Hematopoietic multipotent progenitor cell treated with erythropoietin and hydrocortisone succinate and interleukin-3 and kit ligand, for 6 days (in vitro differentiated cells): Measurements from ENCODE around the gene SYPL2.
A peak's percentile ranks its signal among the peaks of the same experiment; 100 is the strongest.

ENCODE experiments used
- DNase-seq: peaks from one replicate; pipeline ENCODE4 v3.0.0-alpha.2; 2015

Gene SYPL2

DNA sequence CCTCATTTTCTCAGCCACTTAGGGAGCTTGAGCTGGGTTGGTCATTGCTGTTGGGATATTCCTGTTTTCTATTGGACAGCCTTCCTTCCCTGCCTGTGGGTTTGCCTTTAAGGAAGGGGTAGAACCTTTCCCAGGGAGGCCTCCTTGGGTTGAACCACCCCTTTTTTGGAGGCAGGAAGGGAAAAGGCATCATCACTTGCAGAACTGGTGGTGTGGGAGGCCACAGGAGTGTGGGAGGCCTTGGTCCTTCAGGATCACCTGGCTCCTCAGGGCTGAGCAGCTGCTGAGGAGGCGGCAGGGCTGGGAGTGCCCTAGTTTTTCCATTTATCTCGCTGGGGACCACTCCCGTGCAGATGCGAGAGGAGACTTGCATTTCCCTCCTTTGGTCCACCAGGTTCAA is 26.9 kb downstream of the SYPL2 start:
- DNase-seq = no peak

GRCh38 chr1:109493805-109494539 is 27.6 kb downstream of the SYPL2 start, which contains the start of gene CYB561D1:
TSS of gene CYB561D1 (plus strand) at chr1:109494094. CDS start at chr1:109494140, 46 bp downstream.
- DNase-seq = peak; percentile 88

DNA sequence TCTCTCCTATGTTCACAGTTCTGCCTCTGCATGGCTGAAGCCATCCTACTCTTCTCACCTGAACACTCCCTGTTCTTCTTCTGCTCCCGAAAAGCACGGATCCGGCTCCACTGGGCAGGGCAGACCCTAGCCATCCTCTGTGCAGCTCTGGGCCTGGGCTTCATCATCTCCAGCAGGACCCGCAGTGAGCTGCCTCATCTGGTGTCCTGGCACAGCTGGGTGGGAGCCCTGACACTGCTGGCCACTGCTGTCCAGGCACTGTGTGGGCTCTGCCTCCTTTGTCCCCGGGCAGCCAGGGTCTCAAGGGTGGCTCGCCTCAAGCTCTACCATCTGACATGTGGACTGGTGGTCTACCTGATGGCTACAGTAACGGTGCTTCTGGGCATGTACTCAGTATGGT is 29.4 kb downstream of the SYPL2 start:
- DNase-seq = no peak

- no peak for DNase-seq
Measured at GRCh38 chr1:109497449-109498160, 31.3 kb downstream of the SYPL2 start.

- DNase-seq = peak; percentile 34
Measured at GRCh38 chr1:109498161-109498801, 31.9 kb downstream of the SYPL2 start.

GRCh38 chr1:109499081-109499480 is 32.7 kb downstream of the SYPL2 start:
- DNase-seq = no peak

DNA sequence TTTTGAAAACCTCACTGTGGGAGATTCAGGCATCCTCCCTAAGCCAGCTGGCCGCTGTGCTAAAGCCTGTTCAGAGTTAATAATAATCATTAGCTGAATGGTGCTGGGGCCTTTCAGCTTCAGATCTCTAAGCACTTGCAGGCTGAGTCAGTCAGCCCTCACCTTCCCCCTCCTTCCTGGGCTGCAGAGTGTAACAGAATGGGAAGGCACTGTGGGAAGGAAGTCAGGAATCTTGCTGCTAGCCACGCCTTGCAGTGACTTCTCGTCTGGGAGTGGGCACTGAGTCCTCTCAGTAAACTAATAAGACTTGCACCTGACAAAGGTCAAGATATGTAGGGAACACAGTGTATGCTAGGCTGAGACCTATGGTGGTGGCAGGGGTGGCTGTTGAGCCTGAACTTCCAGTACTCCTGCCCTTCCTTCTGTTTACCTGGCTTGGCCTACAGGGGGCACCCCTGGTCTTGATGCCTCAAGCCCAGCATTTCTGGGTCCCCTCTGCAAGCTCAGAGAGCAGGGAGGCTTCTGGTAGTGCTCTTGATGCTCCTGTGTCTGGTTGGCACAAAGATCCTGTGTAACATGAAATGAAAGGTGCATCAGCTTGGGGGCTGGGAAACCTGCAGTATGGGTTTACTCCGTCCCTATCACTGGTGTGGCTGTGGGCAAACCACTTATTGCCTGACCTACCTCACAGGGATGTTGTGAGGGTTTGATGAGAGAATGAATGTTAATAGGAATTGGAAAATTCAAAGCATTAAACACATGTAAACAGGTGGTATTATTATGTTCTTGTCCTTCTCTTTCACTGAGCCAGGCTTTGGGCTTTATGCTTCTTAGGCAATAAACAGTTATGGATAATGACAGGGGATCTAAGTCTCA is 33.6 kb downstream of the SYPL2 start:
- DNase-seq = peak; percentile 79

DNA sequence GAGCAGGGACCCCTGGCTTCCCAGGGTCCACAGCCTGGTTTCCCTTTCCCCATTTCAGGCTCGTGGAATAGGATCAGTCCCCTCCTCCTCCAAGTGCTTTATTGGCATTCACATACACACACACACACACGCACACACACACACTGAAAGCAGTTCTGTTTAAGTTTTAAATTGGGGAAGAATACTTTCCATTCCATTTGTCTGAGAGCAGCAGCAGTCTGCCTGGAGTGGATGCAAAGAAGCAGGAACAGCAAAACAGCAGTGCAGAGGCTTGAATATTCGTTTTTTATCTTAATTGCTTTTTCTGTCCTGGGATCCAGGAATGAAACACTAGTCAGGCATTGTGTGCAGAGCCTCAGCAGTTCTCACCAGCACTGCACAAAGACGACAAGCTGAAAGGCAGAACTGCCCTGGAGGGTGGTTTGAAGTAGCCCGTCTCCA is 34.6 kb downstream of the SYPL2 start:
- DNase-seq = no peak

DNA sequence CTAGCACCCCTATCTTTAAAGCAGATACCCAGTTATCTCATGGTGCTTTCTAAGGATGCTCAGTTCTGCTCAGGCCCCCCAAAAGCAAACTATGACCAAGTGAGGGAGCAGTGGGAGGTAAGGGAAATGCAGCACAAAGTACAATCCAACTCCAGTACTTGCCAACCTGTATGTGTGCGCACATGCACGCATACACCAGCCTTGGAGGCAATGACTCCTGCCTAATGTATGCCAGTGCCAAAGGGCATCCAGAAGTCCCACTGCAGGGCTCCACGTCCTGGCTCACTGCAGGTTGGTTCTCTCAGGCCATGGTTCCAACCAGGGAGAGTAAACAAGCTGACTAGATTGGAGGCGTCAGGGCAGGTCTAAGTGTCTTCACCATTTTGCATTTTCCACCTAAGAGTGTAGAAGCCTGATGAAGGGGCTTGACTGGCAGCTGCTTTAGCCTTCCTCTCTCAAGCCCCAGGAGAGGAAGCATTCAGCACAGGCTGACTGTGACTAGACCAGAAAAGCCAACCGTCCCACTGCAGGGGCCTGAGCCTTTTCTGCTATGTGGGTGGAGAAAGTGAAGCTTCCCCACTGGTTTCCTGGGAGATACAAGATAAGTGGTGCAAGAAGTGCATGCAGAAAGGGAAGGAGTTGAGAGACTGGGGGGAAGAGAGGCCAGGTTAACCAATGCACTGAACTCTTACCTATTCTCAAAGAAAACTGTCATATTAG is 35.5 kb downstream of the SYPL2 start:
- peak; percentile 55 for DNase-seq

- peak; percentile 51 for DNase-seq
Measured at GRCh38 chr1:109502364-109502851, 36.1 kb downstream of the SYPL2 start.

- no peak for DNase-seq
Measured at GRCh38 chr1:109503935-109504334, 37.6 kb downstream of the SYPL2 start.

GRCh38 chr1:109504974-109505373 is 38.6 kb downstream of the SYPL2 start:
- DNase-seq = no peak

DNA sequence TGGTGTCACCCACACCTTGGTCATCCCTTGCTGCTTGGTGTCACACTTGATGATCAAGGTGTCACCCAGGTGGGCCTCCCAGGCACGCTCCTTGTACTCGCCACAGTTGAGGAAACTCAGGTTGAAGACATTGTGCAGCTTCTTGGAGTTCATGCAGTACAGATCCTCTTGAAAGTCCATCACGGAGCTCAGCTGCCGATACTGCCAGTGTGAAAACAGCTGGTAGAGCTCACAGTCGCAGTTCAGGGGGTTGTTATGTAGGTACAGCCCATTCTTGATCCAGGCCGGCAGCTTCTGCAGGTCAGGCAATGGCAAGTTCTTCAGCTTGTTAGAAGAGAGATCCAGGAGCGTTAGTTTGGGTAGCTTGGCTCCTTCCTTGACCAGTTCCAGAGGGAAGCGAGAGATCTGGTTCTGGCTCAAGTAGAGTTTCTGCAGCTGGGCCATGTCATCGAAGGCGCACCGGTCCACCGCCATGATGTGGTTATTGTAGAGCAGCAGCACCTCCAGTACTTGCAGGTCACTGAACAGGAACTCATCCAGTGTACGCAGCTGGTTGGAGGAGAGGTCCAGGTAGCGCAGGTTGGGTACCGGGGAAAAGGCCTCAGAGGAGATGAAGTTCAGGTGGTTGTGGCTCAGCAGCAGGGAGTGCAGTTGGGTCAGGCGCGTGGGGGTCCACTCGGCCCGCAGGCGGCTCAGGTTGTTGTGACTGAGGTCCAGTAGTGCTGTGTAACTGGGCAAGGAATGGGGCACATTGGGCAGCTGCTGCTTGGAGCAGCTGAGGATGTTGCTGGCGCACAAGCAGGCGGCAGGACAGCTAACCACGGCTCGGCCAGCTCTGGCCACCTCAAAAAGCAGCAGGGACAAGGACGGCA is 41.9 kb downstream of the SYPL2 start:
- DNase-seq = no peak

DNA sequence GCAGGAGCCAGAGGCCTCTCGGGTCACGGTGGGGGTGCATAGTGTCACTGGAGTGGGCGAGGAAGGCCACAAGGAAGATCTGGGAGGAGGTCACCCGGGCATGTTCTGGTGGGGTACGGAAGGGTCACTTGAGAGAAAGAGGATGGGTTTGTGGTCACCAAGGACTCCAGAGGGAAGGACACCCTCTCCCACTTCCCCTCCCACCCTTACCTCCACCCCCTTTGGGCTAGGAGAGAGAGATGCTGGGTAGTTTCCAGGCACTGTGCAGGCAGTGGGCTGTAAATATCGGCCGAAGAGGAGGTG is 42.5 kb downstream of the SYPL2 start:
- DNase-seq = no peak

DNA sequence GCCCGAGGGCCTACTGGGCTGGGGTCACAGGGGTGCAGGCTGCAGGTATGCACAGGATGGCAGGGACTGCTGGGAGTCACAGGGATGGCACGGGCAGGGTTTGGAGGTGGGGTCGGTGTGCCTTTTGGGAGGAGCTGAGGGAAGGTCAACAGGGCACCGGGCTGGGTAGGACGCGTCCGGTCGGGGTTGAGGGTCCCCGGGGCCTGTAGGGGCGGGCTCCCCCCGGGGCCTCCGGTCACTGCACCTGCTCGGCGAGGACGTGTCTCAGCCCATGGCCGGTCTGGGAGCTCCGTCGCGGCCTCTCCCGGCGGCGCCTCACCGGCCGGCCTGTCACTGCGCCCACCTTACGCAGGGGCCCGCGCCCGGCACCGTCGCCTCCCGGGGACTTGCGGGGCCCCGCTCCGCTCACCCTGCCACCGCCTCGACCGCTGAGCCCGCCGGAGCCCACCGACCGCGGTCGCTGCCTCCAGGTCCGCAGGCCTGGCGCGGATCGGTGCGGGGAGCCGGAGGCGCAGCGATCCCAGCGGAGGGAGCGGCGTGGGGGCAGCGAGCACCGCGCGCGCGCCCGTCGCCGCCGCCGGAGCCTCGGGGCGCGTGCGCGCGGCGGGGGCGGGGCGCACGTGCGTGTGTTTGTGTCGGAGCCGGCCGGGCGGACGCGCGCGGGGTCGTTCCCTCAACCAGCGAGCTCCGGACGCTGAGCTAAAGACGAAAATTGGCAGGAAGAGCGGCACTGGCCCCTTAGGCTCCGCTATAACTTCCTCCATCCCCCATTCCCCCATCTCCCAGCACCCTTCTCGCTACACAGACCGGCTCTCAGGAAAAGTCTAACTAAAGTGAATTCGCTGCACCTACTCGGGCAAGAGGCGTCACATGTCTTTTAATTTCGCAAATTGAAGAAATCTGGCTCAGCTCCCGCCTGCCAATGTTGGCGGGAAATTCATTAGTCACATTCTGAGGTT is 43.1 kb downstream of the SYPL2 start, which contains the start of gene AMIGO1:
Gene AMIGO1, minus strand, starts transcription at position 552 of the 959 bp plus-strand sequence. CDS start 815 bp downstream, outside the sequence.
- DNase-seq = peak; percentile 60

DNA sequence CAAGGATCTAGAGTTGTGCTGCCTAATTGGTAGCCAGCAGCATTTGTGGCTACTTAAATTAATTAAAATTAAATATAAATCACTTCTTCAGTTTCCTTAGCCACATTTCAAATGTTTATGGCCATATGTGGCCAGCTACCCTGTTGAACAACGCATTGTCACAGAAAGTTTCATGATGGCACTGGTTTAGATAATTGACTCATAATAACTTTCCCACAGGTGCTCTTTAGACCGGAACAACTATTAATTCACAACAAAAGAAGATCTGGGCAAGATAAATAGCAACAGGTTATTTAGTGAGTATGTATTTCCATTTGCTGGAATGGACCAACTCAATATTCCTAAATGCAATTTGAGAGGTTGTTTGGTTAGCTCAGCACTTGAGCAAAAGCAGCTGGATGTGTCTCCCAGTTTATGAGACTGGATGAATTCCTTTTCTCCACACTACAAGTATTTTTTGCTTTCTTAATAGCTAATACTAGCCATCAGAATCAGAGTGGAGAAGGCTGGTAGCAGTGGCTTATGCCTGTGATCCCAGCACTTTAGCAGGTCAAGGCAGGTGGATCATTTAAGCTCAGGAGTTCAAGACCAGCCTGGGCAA is 46.9 kb downstream of the SYPL2 start:
- no peak for DNase-seq

GRCh38 chr1:109514846-109515245 is 48.5 kb downstream of the SYPL2 start:
- no peak for DNase-seq

DNA sequence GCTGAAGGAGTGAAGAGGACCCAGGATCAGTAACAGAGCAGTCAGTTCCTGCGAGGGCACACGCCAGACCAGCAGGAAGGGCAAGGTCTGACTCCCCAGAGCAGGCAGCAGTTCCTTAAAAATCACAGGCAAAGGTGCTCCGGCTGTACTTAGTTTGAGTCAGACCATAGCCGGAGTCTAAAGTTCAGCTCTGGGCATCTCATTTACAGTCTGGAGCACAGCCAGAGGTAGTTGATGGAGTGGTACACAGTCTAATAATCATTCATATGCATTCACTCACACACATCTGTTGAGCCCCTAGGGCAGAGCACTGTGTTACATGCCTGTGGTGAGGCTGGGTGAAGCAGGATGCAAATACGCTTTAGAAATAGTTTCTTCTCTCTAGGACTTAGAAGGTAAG is 50.5 kb downstream of the SYPL2 start:
- no peak for DNase-seq

- no peak for DNase-seq
Measured at GRCh38 chr1:109517337-109517736, 51.0 kb downstream of the SYPL2 start.
